K562 (cell line): ENCODE measurements around the gene TEX52. TPM values are rescaled to one million over a fixed set of nuclear protein-coding genes. Genes with fewer than 3 reads are reported as not detected.

Source experiments
- ATAC-seq: fragments of 200-7000 bp; cut with Tn5 transposase; 3 replicates; pipeline ENCODE4 v1.9.1; 2020; ENCODE audit warnings: moderate library complexity
- BruUV-seq: library from RNA; stranded (reverse); fragments of 400-500 nt; replicated peaks from 2 replicates; lab custom pipeline; 2021; lab: Mats Ljungman, UMichigan
- CTCF ChIA-PET: fragments of 300-600 bp; formaldehyde crosslinking; extraction: SDS; loops from one replicate; lab custom pipeline; 2021; ENCODE audit warnings: low intra/inter-chr PET ratio; lab: Yijun Ruan, JAX
- POLR2A ChIA-PET: fragments of 300-600, 350-650 bp; sonication (Branson Sonifier 250); formaldehyde crosslinking; extraction: SDS; loops from one replicate; lab custom pipeline; 2021; ENCODE audit warnings: antibody characterized with exemption, inconsistent platforms; lab: Yijun Ruan, JAX
- DNase-seq, 4 experiments: peaks; one replicate each; pipeline versions ENCODE4 v3.0.0 to v3.0.0-alpha.2; 2011 to 2018; ENCODE audit warnings: low spot score in 3 of 4, mixed read lengths in 3 of 4; ENCODE audit errors: extremely low read depth in 1 of 4
- FAIRE-seq: peaks from 2 replicates; lab custom pipeline; 2011; peaks lifted over from hg19 to GRCh38; lab: Jason Lieb, UNC
- H2AFZ ChIP-seq: 2 replicates; pipeline ENCODE4 v1.6.0; 2011; ENCODE audit warnings: low read depth, low read length, control low read depth, inconsistent platforms
- H3K27ac ChIP-seq: fragments of 200-600 bp; 3 replicates; pipeline ENCODE4 v1.8.0; 2011; ENCODE audit warnings: low read depth, mild to moderate bottlenecking, control low read depth, inconsistent platforms, low read length, moderate library complexity, mixed read lengths; ENCODE audit errors: extremely low read depth
- H3K27me3 ChIP-seq, 2 experiments: fragments of 300-600 bp in 1 of 2; 2 replicates in 1 of 2; 3 replicates in 1 of 2; pipeline versions ENCODE4 v1.6.0 to v1.8.0; 2011; ENCODE audit warnings: inconsistent platforms in 2 of 2, low read length in 2 of 2, mild to moderate bottlenecking in 1 of 2, mixed read lengths in 1 of 2, moderate library complexity in 1 of 2; ENCODE audit not compliant: control insufficient read depth in 2 of 2, insufficient read depth in 2 of 2
- H3K36me3 ChIP-seq: fragments of 300-600 bp; 3 replicates; pipeline ENCODE4 v1.8.0; 2011; ENCODE audit warnings: mild to moderate bottlenecking, low read length, inconsistent platforms; ENCODE audit not compliant: control insufficient read depth, insufficient read depth
- H3K4me1 ChIP-seq, 2 experiments: fragments of 200-600 bp in 1 of 2; replicated peaks in 1 of 2; 2 replicates in 1 of 2; 3 replicates in 1 of 2; pipeline versions ENCODE4 v1.5.1 to v1.8.0; 2011; ENCODE audit warnings: inconsistent platforms in 2 of 2, low read length in 2 of 2, mild to moderate bottlenecking in 1 of 2, mixed read lengths in 1 of 2, moderate library complexity in 1 of 2; ENCODE audit not compliant: control insufficient read depth in 2 of 2, insufficient read depth in 2 of 2
- H3K4me2 ChIP-seq: 2 replicates; pipeline ENCODE4 v1.6.1; 2011; ENCODE audit warnings: low read length, control low read depth, inconsistent platforms, mixed read lengths; ENCODE audit not compliant: insufficient read depth
- H3K4me3 ChIP-seq: fragments of 200-600 bp; sonication (generic), shearing (Covaris generic); 2 replicates; pipeline ENCODE4 v1.5.1; 2016; ENCODE audit warnings: control low read depth, inconsistent platforms
- H3K79me2 ChIP-seq: fragments of 200-600 bp; 3 replicates; pipeline ENCODE4 v1.8.0; 2011; ENCODE audit warnings: low read length, inconsistent platforms; ENCODE audit not compliant: control insufficient read depth, insufficient read depth
- H3K9ac ChIP-seq, 2 experiments: 2 replicates each; pipeline versions ENCODE4 v1.6.0 to v1.6.1; 2011; ENCODE audit warnings: low read depth in 2 of 2, low read length in 2 of 2, control low read depth in 1 of 2, inconsistent platforms in 1 of 2, mild to moderate bottlenecking in 1 of 2, mixed read lengths in 1 of 2; ENCODE audit not compliant: insufficient read depth in 1 of 2
- H3K9me1 ChIP-seq: one replicate; pipeline ENCODE4 v1.6.0; 2011; ENCODE audit warnings: inconsistent platforms, mild to moderate bottlenecking, low read length, moderate library complexity; ENCODE audit not compliant: control insufficient read depth, insufficient read depth
- H3K9me3 ChIP-seq: replicated peaks from 2 replicates; pipeline ENCODE4 v1.5.1; 2011; ENCODE audit warnings: low read depth, low read length, inconsistent platforms; ENCODE audit not compliant: control insufficient read depth, insufficient read depth
- H4K20me1 ChIP-seq: replicated peaks from 2 replicates; pipeline ENCODE4 v1.6.1; 2011; ENCODE audit warnings: low read length, inconsistent platforms, mixed read lengths; ENCODE audit not compliant: control insufficient read depth, insufficient read depth
- ADNP ChIP-seq: fragments of 200-800 bp; sonication (Bioruptor generic); IDR thresholded peaks from 2 replicates; pipeline ENCODE4 v1.6.1; 2016; ENCODE audit warnings: missing genetic modification characterization, missing compliant biosample characterization
- ATF1 ChIP-seq, 2 experiments: fragments of 450-650 bp in 1 of 2; IDR thresholded peaks; 2 replicates each; pipeline ENCODE4 v1.6.1; 2016; ENCODE audit warnings: missing compliant biosample characterization in 1 of 2, missing genetic modification characterization in 1 of 2
- BRF1 ChIP-seq: IDR thresholded peaks from 3 replicates; pipeline ENCODE4 v1.6.1; 2011; ENCODE audit warnings: borderline replicate concordance, mild to moderate bottlenecking; ENCODE audit not compliant: insufficient read length; ENCODE audit errors: extremely low read depth
- CREB1 ChIP-seq, 2 experiments: sonication (generic) in 1 of 2; formaldehyde crosslinking in 1 of 2; IDR thresholded peaks; 2 replicates each; pipeline versions ENCODE4 v1.6.1 to v1.8.0; 2012 to 2022; ENCODE audit warnings: inconsistent platforms in 1 of 2, mild to moderate bottlenecking in 1 of 2, missing genetic modification reagents in 1 of 2, moderate library complexity in 1 of 2
- CTCF ChIP-seq, 3 experiments: IDR thresholded peaks in 2 of 3; conservative IDR thresholded peaks in 1 of 3; 2 replicates each; pipeline ENCODE4 v1.5.1; 2011 to 2012; ENCODE audit warnings: low read length in 3 of 3, mild to moderate bottlenecking in 3 of 3, control low read depth in 2 of 3, improper control_type of control experiment in 1 of 3, inconsistent platforms in 1 of 3, low read depth in 1 of 3, mixed read lengths in 1 of 3, moderate library complexity in 1 of 3; ENCODE audit not compliant: insufficient read depth in 2 of 3
- EHMT2 ChIP-seq: fragments of 450-650 bp; IDR thresholded peaks from 2 replicates; pipeline ENCODE4 v1.6.1; 2018; ENCODE audit warnings: antibody characterized with exemption
- FOXJ2 ChIP-seq: fragments of 200-800 bp; sonication (Bioruptor generic); IDR thresholded peaks from 2 replicates; pipeline ENCODE4 v1.6.1; 2016; ENCODE audit warnings: missing genetic modification characterization, missing compliant biosample characterization
- KLF13 ChIP-seq: fragments of 450-650 bp; IDR thresholded peaks from 2 replicates; pipeline ENCODE4 v1.6.1; 2016; ENCODE audit warnings: missing genetic modification characterization, low read depth, mild to moderate bottlenecking, missing compliant biosample characterization, moderate library complexity, borderline replicate concordance
- MAZ ChIP-seq, 2 experiments: fragments of 450-650 bp in 1 of 2; sonication (generic) in 1 of 2; formaldehyde crosslinking; IDR thresholded peaks in 1 of 2; conservative IDR thresholded peaks in 1 of 2; 2 replicates each; pipeline versions ENCODE4 v1.4.0 to v1.5.0; 2020; ENCODE audit warnings: mild to moderate bottlenecking in 1 of 2, missing genetic modification reagents in 1 of 2
- SMARCA4 ChIP-seq: fragments of 450-650 bp; IDR thresholded peaks from 2 replicates; pipeline ENCODE4 v1.6.1; 2016
- ZNF133 ChIP-seq: fragments of 250-450 bp; sonication (Bioruptor Pico); IDR thresholded peaks from 2 replicates; pipeline ENCODE4 v1.4.0; 2020; ENCODE audit warnings: mild to moderate bottlenecking
- ZNF436 ChIP-seq: fragments of 250-450, 450-650 bp; sonication (Bioruptor Pico); formaldehyde crosslinking; IDR thresholded peaks from 2 replicates; pipeline ENCODE4 v1.7.0; 2020; ENCODE audit warnings: mild to moderate bottlenecking
- ZNF444 ChIP-seq: fragments of 250-450 bp; sonication (Bioruptor Pico); IDR thresholded peaks from 2 replicates; pipeline ENCODE4 v1.4.0; 2020; ENCODE audit warnings: mild to moderate bottlenecking, moderate library complexity
- ZNF696 ChIP-seq: fragments of 250-450 bp; sonication (Bioruptor Pico); conservative IDR thresholded peaks from 2 replicates; pipeline ENCODE4 v1.4.0; 2020; ENCODE audit warnings: mild to moderate bottlenecking, moderate library complexity
- WGBS: fragments of 100-300 bp; shearing (Covaris generic); methylation state at CpG from one replicate; pipeline ENCODE4 v1.1.6; 2016; ENCODE audit warnings: low coverage, mixed read lengths; ENCODE audit not compliant: insufficient coverage; ENCODE audit errors: missing lambda C conversion rate; 5-methylcytosine and 5-hydroxymethylcytosine counted together
- in situ Hi-C: fragments of 300-500 bp; cut with MboI; formaldehyde crosslinking; loops from 4 replicates; pipeline ENCODE4 v1.15.0; 2018; ENCODE audit warnings: inconsistent platforms, mixed read lengths
- intact Hi-C: fragments of 100-400 bp; cut with micrococcal nuclease; formaldehyde crosslinking; loops from 2 replicates; pipeline ENCODE4 v1.14.2; 2022
- polyA plus RNA-seq, 8 experiments: library from polyadenylated mRNA; depleted of rRNA in 4 of 8; stranded (reverse) in 5 of 8; unstranded in 3 of 8; fragments of >200 nt; fragmentation: Nextera tagmentation in 2 of 8; fragmentation: Illumina TruSeq in 1 of 8; extraction: Ambion mirVana in 2 of 8; extraction: Trizol in 1 of 8; gene quantifications; 2 replicates each; pipeline versions ENCODE4 v1.2.1 to v1.2.3, GENCODE V29; 2011 to 2014; ENCODE audit warnings: inconsistent platforms in 1 of 8, missing spikeins in 1 of 8
- total RNA-seq, 7 experiments: library from RNA; depleted of rRNA in 6 of 7; stranded (reverse); fragments of >200 nt in 6 of 7; fragmentation: Illumina TruSeq in 2 of 7; extraction: Trizol in 2 of 7; gene quantifications; 2 replicates each; pipeline versions ENCODE4 v1.2.1 to v1.2.3, GENCODE V29; 2011 to 2021; ENCODE audit warnings: low replicate concordance in 1 of 7

TEX52 gene
- total and polyA plus RNA-seq, 9 of the 15 experiments (the other 6 are each of a cell fraction or from before 2014, with no cell fraction given) = not detected

GRCh38 chr12:2825132-2825531 is 31.7 kb downstream of the TEX52 start:
- Histone ChIP-seq H3K36me3 (peaks cover 65% of the 10 kb centered on the region; the same call in 1 of the 3 replicates), H3K4me3 (no peak overlapping the region), H3K79me2 (no peaks in the 10 kb centered on the region), H4K20me1 (no peaks in the 10 kb centered on the region), H3K9me3 (no peaks in the 10 kb centered on the region), H3K4me1 (no peaks in the 10 kb centered on the region), H3K9me1 (no peaks in the 10 kb centered on the region), H3K9ac (no peak overlapping the region), H2AFZ (no peak overlapping the region), H3K27me3 (no peaks in the 10 kb centered on the region), H3K4me2 (no peak overlapping the region), H3K27ac (no peak overlapping the region)
- FAIRE-seq (no peak), ATAC-seq (no peak), DNase-seq (no peak)
- CTCF ChIA-PET = no interaction called here
- 84% methylated on average over 4 of the region's 4 CpGs for WGBS
- TF ChIP-seq ATF1 (CRISPR knock-in tag; IDR thresholded peaks at IDR 0.05) (no peak), ATF1 (tag; IDR thresholded peaks at IDR 0.05) (no peak), BRF1 (no peak), CTCF (IDR thresholded peaks at IDR 0.05 in 2 of 3, conservative IDR thresholded peaks at IDR 0.05 in 1 of 3; ENCODE audit: insufficient read depth in 2 of 3, low read depth in 1 of 3, low read length in 3 of 3) (no peak), SMARCA4 (no peak), KLF13 (tag) (no peak), MAZ (CRISPR knock-in tag; conservative IDR thresholded peaks at IDR 0.05 in 1 of 2, IDR thresholded peaks at IDR 0.05 in 1 of 2) (no peak), ZNF696 (CRISPR knock-in tag) (no peak), ZNF133 (CRISPR knock-in tag) (no peak), CREB1 (IDR thresholded peaks at IDR 0.05) (no peak), CREB1 (CRISPR knock-in tag; IDR thresholded peaks at IDR 0.05) (no peak), ZNF444 (CRISPR knock-in tag) (no peak), ZNF436 (CRISPR knock-in tag) (no peak), FOXJ2 (tag) (no peak), EHMT2 (no peak), ADNP (tag) (no peak)
- intact Hi-C loops = no loop called here
- no TSS peak for BruUV-seq
- in situ Hi-C loops = no loop called here
- POLR2A ChIA-PET = interaction anchor here (0.6 kb wide), 1 partner anchor 74 kb away, joined by 3 read pairs; no protein-coding TSS in a partner anchor
